Testis (tissue), 2 donors: Measurements from ENCODE around the gene C11orf65.

Source experiments
- POLR2A ChIP-seq: fragments of 450-650 bp; IDR thresholded peaks from one replicate; pipeline ENCODE4 v1.6.1; 2017; ENCODE audit warnings: antibody characterized with exemption, mild to moderate bottlenecking, moderate library complexity
- TF ChIP-seq, protein P1 (sequence below), 3 experiments: fragments of 450-650 bp in 2 of 3; fragments of 200-600 bp in 1 of 3; sonication (generic) in 1 of 3; IDR thresholded peaks; one replicate each; pipeline ENCODE4 v1.5.1; 2016 to 2019; ENCODE audit warnings: antibody characterized with exemption in 3 of 3, mild to moderate bottlenecking in 2 of 3, moderate library complexity in 1 of 3

DNA sequence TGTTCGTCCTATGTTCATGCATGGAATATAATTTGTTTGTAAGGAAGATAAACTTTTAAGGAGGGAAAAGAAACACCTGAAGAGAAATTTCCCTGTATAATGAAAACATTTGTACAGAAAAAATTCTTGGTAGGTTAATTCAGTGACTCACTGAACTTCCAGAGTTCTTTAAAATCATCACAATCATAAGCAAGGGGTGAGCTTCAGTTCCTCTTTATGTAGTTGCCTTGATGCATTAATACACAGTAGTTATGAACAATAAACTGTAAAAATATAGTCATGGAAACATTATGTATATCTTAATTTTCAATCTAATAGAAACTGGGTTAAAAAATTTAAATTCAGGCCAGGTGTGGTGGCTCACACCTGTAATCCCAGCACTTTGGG, 1.1 kb upstream of the C11orf65 start:
- TF ChIP-seq, protein P1, sequence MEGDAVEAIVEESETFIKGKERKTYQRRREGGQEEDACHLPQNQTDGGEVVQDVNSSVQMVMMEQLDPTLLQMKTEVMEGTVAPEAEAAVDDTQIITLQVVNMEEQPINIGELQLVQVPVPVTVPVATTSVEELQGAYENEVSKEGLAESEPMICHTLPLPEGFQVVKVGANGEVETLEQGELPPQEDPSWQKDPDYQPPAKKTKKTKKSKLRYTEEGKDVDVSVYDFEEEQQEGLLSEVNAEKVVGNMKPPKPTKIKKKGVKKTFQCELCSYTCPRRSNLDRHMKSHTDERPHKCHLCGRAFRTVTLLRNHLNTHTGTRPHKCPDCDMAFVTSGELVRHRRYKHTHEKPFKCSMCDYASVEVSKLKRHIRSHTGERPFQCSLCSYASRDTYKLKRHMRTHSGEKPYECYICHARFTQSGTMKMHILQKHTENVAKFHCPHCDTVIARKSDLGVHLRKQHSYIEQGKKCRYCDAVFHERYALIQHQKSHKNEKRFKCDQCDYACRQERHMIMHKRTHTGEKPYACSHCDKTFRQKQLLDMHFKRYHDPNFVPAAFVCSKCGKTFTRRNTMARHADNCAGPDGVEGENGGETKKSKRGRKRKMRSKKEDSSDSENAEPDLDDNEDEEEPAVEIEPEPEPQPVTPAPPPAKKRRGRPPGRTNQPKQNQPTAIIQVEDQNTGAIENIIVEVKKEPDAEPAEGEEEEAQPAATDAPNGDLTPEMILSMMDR (IDR thresholded peaks at IDR 0.05) = no peak
- no peak for TF ChIP-seq POLR2A
